IMR-90 (cell line): ENCODE data around the gene NUDT1. TPM values are rescaled to one million over a fixed set of nuclear protein-coding genes. Genes with fewer than 3 reads are reported as not detected.

Source experiments
- ATAC-seq: fragments of 200-7000 bp; cut with Tn5 transposase; 2 replicates; pipeline ENCODE4 v1.9.1; 2020; ENCODE audit warnings: low read depth, mild to moderate bottlenecking, moderate library complexity
- BruUV-seq: library from RNA; stranded (reverse); fragments of 400-500 nt; replicated peaks from 2 replicates; lab custom pipeline; 2021; lab: Mats Ljungman, UMichigan
- CTCF ChIA-PET: fragments of 300-600 bp; formaldehyde crosslinking; extraction: SDS; loops from one replicate; lab custom pipeline; 2021; ENCODE audit warnings: antibody characterized with exemption; lab: Yijun Ruan, JAX
- POLR2A ChIA-PET: fragments of 300-600 bp; sonication (Branson Sonifier 250); formaldehyde crosslinking; loops from one replicate; lab custom pipeline; 2022; ENCODE audit warnings: antibody characterized with exemption; ENCODE audit not compliant: unreplicated experiment; lab: Charles Lee
- DNase-seq: peaks from one replicate; pipeline ENCODE4 v3.0.0; 2013
- H2AFZ ChIP-seq: replicated peaks from 2 replicates; pipeline ENCODE3; 2013; ENCODE audit warnings: low read length, mild to moderate bottlenecking; ENCODE audit not compliant: poor library complexity
- H2AK5ac ChIP-seq: 2 replicates; pipeline ENCODE4 v1.6.1; 2013; ENCODE audit warnings: low read depth, low read length, inconsistent platforms
- H2AK9ac ChIP-seq: replicated peaks from 2 replicates; pipeline ENCODE3; 2013; ENCODE audit warnings: mild to moderate bottlenecking, low read depth, low read length, moderate library complexity; ENCODE audit not compliant: poor library complexity
- H2BK120ac ChIP-seq: 2 replicates; pipeline ENCODE4 v1.6.1; 2013; ENCODE audit warnings: low read depth, low read length, inconsistent platforms
- H2BK15ac ChIP-seq: 3 replicates; pipeline ENCODE4 v1.6.1; 2013; ENCODE audit warnings: low read depth, low read length, inconsistent platforms
- H2BK20ac ChIP-seq: 2 replicates; pipeline ENCODE4 v1.6.1; 2013; ENCODE audit warnings: low read depth, mild to moderate bottlenecking, inconsistent platforms, low read length, moderate library complexity
- H2BK5ac ChIP-seq: 2 replicates; pipeline ENCODE4 v1.6.1; 2013; ENCODE audit warnings: mild to moderate bottlenecking, low read depth, low read length, inconsistent platforms; ENCODE audit not compliant: poor library complexity, severe bottlenecking
- H3K14ac ChIP-seq: replicated peaks from 2 replicates; pipeline ENCODE4 v1.6.1; 2013; ENCODE audit warnings: low read depth, low read length, inconsistent platforms
- H3K18ac ChIP-seq: 2 replicates; pipeline ENCODE4 v1.6.1; 2013; ENCODE audit warnings: low read depth, low read length, control low read depth
- H3K23ac ChIP-seq: 2 replicates; pipeline ENCODE4 v1.6.1; 2013; ENCODE audit warnings: low read depth, low read length, inconsistent platforms
- H3K27ac ChIP-seq: 2 replicates; pipeline ENCODE4 v1.5.1; 2013; ENCODE audit warnings: mild to moderate bottlenecking, control low read depth, low read length; ENCODE audit not compliant: insufficient read depth
- H3K27me3 ChIP-seq: 2 replicates; pipeline ENCODE4 v1.6.1; 2013; ENCODE audit warnings: low read length; ENCODE audit not compliant: control insufficient read depth, insufficient read depth
- H3K36me3 ChIP-seq: 2 replicates; pipeline ENCODE4 v1.6.1; 2013; ENCODE audit warnings: low read length, mixed read lengths; ENCODE audit not compliant: control insufficient read depth, insufficient read depth
- H3K4ac ChIP-seq: 2 replicates; pipeline ENCODE4 v1.6.1; 2013; ENCODE audit warnings: low read depth, low read length, inconsistent platforms
- H3K4me1 ChIP-seq: 2 replicates; pipeline ENCODE4 v1.6.1; 2013; ENCODE audit warnings: low read length, mixed read lengths; ENCODE audit not compliant: control insufficient read depth, insufficient read depth
- H3K4me2 ChIP-seq: 2 replicates; pipeline ENCODE4 v1.6.1; 2013; ENCODE audit warnings: low read depth, mild to moderate bottlenecking, control low read depth, low read length, moderate library complexity
- H3K4me3 ChIP-seq: 2 replicates; pipeline ENCODE4 v1.5.1; 2013; ENCODE audit warnings: low read depth, mild to moderate bottlenecking, control low read depth, low read length, moderate library complexity; ENCODE audit not compliant: insufficient read depth
- H3K56ac ChIP-seq: 2 replicates; pipeline ENCODE4 v1.6.1; 2013; ENCODE audit warnings: low read length, inconsistent platforms; ENCODE audit not compliant: insufficient read depth; ENCODE audit errors: extremely low read depth
- H3K79me1 ChIP-seq, 2 experiments: 2 replicates each; pipeline ENCODE4 v1.6.1; 2013; ENCODE audit warnings: low read length in 2 of 2, inconsistent platforms in 1 of 2, low read depth in 1 of 2
- H3K9ac ChIP-seq: 2 replicates; pipeline ENCODE4 v1.6.1; 2013; ENCODE audit warnings: low read depth, low read length, control low read depth
- H3K9me1 ChIP-seq: 2 replicates; pipeline ENCODE4 v1.6.1; 2013; ENCODE audit warnings: low read length, inconsistent platforms; ENCODE audit not compliant: insufficient read depth
- H3K9me3 ChIP-seq: 2 replicates; pipeline ENCODE4 v1.6.1; 2013; ENCODE audit warnings: low read length; ENCODE audit not compliant: control insufficient read depth, insufficient read depth
- H4K20me1 ChIP-seq: 2 replicates; pipeline ENCODE4 v1.6.1; 2013; ENCODE audit warnings: low read length, inconsistent platforms; ENCODE audit not compliant: insufficient read depth
- H4K5ac ChIP-seq: 2 replicates; pipeline ENCODE4 v1.6.1; 2013; ENCODE audit warnings: mild to moderate bottlenecking, low read depth, low read length, control low read depth
- H4K8ac ChIP-seq, 2 experiments: 2 replicates each; pipeline ENCODE4 v1.6.1; 2013; ENCODE audit warnings: low read depth in 2 of 2, low read length in 2 of 2, control low read depth in 1 of 2, inconsistent platforms in 1 of 2
- H4K91ac ChIP-seq: 2 replicates; pipeline ENCODE4 v1.6.1; 2013; ENCODE audit warnings: low read depth, low read length, inconsistent platforms; ENCODE audit not compliant: insufficient read depth
- BHLHE40 ChIP-seq: fragments of 150-350 bp; IDR thresholded peaks from 2 replicates; pipeline ENCODE4 v1.6.1; 2016; ENCODE audit warnings: mild to moderate bottlenecking, low read depth, low read length
- CEBPB ChIP-seq: IDR thresholded peaks from 2 replicates; pipeline ENCODE4 v1.6.1; 2012; ENCODE audit warnings: low read depth, low read length, improper control_type of control experiment
- CHD1 ChIP-seq: IDR thresholded peaks from 2 replicates; pipeline ENCODE4 v1.6.1; 2012; ENCODE audit warnings: low read depth, low read length, improper control_type of control experiment
- CTCF ChIP-seq: conservative IDR thresholded peaks from 2 replicates; pipeline ENCODE4 v1.5.1; 2012; ENCODE audit warnings: mild to moderate bottlenecking, low read depth, low read length, improper control_type of control experiment
- ELK1 ChIP-seq: fragments of 150-350 bp; IDR thresholded peaks from 2 replicates; pipeline ENCODE4 v1.6.1; 2016; ENCODE audit warnings: low read depth, mild to moderate bottlenecking, low read length, moderate library complexity, borderline replicate concordance
- FOS ChIP-seq: fragments of 150-350 bp; IDR thresholded peaks from 2 replicates; pipeline ENCODE4 v1.6.1; 2016; ENCODE audit warnings: low read depth, low read length
- MAFK ChIP-seq: IDR thresholded peaks from 2 replicates; pipeline ENCODE4 v1.6.1; 2012; ENCODE audit warnings: low read depth, low read length, improper control_type of control experiment
- MAZ ChIP-seq: IDR thresholded peaks from 2 replicates; pipeline ENCODE4 v1.6.1; 2012; ENCODE audit warnings: low read depth, mild to moderate bottlenecking, low read length, improper control_type of control experiment, moderate library complexity, borderline replicate concordance
- MXI1 ChIP-seq: IDR thresholded peaks from 2 replicates; pipeline ENCODE4 v1.6.1; 2012; ENCODE audit warnings: low read depth, mild to moderate bottlenecking, low read length, moderate library complexity, borderline replicate concordance
- NFE2L2 ChIP-seq: fragments of 150-350 bp; IDR thresholded peaks from 2 replicates; pipeline ENCODE4 v1.6.1; 2016; ENCODE audit warnings: low read depth, mild to moderate bottlenecking, low read length
- POLR2A ChIP-seq: IDR thresholded peaks from 2 replicates; pipeline ENCODE4 v1.6.1; 2012; ENCODE audit warnings: mild to moderate bottlenecking, low read depth, low read length
- RAD21 ChIP-seq: IDR thresholded peaks from 2 replicates; pipeline ENCODE4 v1.6.1; 2012; ENCODE audit warnings: low read length, improper control_type of control experiment
- RCOR1 ChIP-seq: IDR thresholded peaks from 2 replicates; pipeline ENCODE4 v1.6.1; 2012; ENCODE audit warnings: mild to moderate bottlenecking, low read length, improper control_type of control experiment; ENCODE audit not compliant: insufficient replicate concordance
- RFX5 ChIP-seq: IDR thresholded peaks from 2 replicates; pipeline ENCODE4 v1.8.0; 2012; ENCODE audit warnings: low read depth, mild to moderate bottlenecking, low read length, moderate library complexity
- SMC3 ChIP-seq: fragments of 150-350 bp; IDR thresholded peaks from 2 replicates; pipeline ENCODE4 v1.6.1; 2016; ENCODE audit warnings: low read depth, mild to moderate bottlenecking, antibody characterized with exemption, low read length, moderate library complexity
- USF2 ChIP-seq: fragments of 150-350 bp; IDR thresholded peaks from 2 replicates; pipeline ENCODE4 v1.6.1; 2017; ENCODE audit warnings: mild to moderate bottlenecking, antibody characterized with exemption, low read length, low read depth
- WGBS, 2 experiments: methylation state at CpG; one replicate each; pipeline versions ENCODE4 v1.1.5 to v1.1.7; 2013; ENCODE audit warnings: missing lambda C conversion rate in 2 of 2; ENCODE audit not compliant: insufficient read length in 1 of 2; ENCODE audit errors: extremely low coverage in 2 of 2; 5-methylcytosine and 5-hydroxymethylcytosine counted together
- dilution Hi-C: fragments of 300-500 bp; cut with HindIII; formaldehyde crosslinking; loops from one replicate; pipeline ENCODE4 v1.14.3; 2018; ENCODE audit warnings: low sequenced_read_pairs; ENCODE audit not compliant: unreplicated experiment
- in situ Hi-C: fragments of 300-500 bp; cut with MboI; formaldehyde crosslinking; loops from 3 replicates; pipeline ENCODE4 v1.14.3; 2019; ENCODE audit warnings: low sequenced_read_pairs, inconsistent platforms, mixed read lengths
- intact Hi-C: fragments of 100-400 bp; cut with micrococcal nuclease; formaldehyde crosslinking; loops from 2 replicates; pipeline ENCODE4 v1.10.0; 2022
- polyA plus RNA-seq, 3 experiments: library from polyadenylated mRNA; depleted of rRNA; stranded (reverse); fragments of >200 nt; gene quantifications; 2 replicates each; pipeline ENCODE4 v1.2.3, GENCODE V29; 2012; ENCODE audit warnings: low replicate concordance in 1 of 3
- total RNA-seq: library from RNA; depleted of rRNA; stranded (reverse); fragments of >200 nt; gene quantifications from 2 replicates; pipeline ENCODE4 v1.2.3, GENCODE V29; 2012

Gene NUDT1
- total and polyA plus RNA-seq, 2 of the 4 experiments (the other 2 are of a cell fraction), result 33.4 to 49.1 TPM

- Histone ChIP-seq H2AK5ac (no peak overlapping the region), H3K27ac (no peak overlapping the region), H3K23ac (no peak overlapping the region), H3K4me1 (peaks cover 4% of the 10 kb centered on the region), H3K9me3 (no peaks in the 10 kb centered on the region), H3K79me1 (peaks cover 0 to 4% of the 10 kb centered on the region in 2 experiments; a peak in 1 of 4 replicates), H2BK20ac (no peak overlapping the region), H3K14ac (no peak overlapping the region), H3K56ac (no peak overlapping the region), H4K5ac (no peak overlapping the region), H2BK120ac (no peak overlapping the region), H3K36me3 (peaks cover 16% of the 10 kb centered on the region), H2AFZ (no peak overlapping the region), H2BK5ac (no peak overlapping the region), H4K20me1 (0 out of 2 replicates have a peak, but pooled peaks cover 7% of the 10 kb centered on the region), H3K4me3 (no peak overlapping the region), H3K4me2 (no peak overlapping the region), H3K4ac (no peak overlapping the region), H3K18ac (no peak overlapping the region), H4K91ac (no peak overlapping the region), H2BK15ac (no peak overlapping the region), H3K9me1 (no peaks in the 10 kb centered on the region), H3K9ac (no peak overlapping the region), H4K8ac (no peak overlapping the region), H3K27me3 (no peaks in the 10 kb centered on the region), H2AK9ac (no peak overlapping the region)
- DNase-seq, result no peak
- intact Hi-C loops, result no loop called here
- dilution Hi-C loops, result no loop called here
- BruUV-seq, result no TSS peak
- 97% methylated on average over 7 of the region's 23 CpGs; no CpG with 5 or more reads in 1 of the 2 experiments for WGBS, 2 experiments
- ATAC-seq, result no peak
- no peak for TF ChIP-seq RAD21
- no peak for TF ChIP-seq CHD1
- TF ChIP-seq MAFK, result no peak
- no peak for TF ChIP-seq USF2
- TF ChIP-seq RFX5, result no peak
- TF ChIP-seq FOS, result no peak
- no peak for TF ChIP-seq MXI1
- no peak for TF ChIP-seq POLR2A
- TF ChIP-seq CTCF, result no peak
- no peak for TF ChIP-seq BHLHE40
- no peak for TF ChIP-seq CEBPB
- TF ChIP-seq ELK1, result no peak
- no peak for TF ChIP-seq MAZ
- no peak for TF ChIP-seq RCOR1
- TF ChIP-seq SMC3, result no peak
- TF ChIP-seq NFE2L2, result no peak
- ChIA-PET POLR2A (interaction anchor here (0.6 kb wide), 1 partner anchor 10 kb away, joined by 6 read pairs; no protein-coding TSS in a partner anchor), CTCF (no interaction called here)
- in situ Hi-C loops, result no loop called here
These were observed 22.1 kb downstream of the NUDT1 start for GRCh38 chr7:2264158-2264557.
